Spleen (tissue), 11 donors: ENCODE measurements around the gene FRYL. TPM values are rescaled to one million over a fixed set of nuclear protein-coding genes. Genes with fewer than 3 reads are reported as not detected.

Experiments
- DNase-seq: peaks from one replicate; pipeline ENCODE4 v3.0.0-alpha.2; 2020
- H3K27ac ChIP-seq, 8 donors: fragments of 200-600 bp; sonication (generic) in 7 of 8; 1 replicate in 4 of 8; 2 replicates in 4 of 8; pipeline versions ENCODE4 v1.5.0 to v1.8.0; 2016 to 2021; ENCODE audit warnings: inconsistent platforms in 4 of 8, mild to moderate bottlenecking in 4 of 8, moderate library complexity in 1 of 8
- H3K27me3 ChIP-seq, 7 donors: fragments of 200-600 bp; sonication (generic) in 6 of 7; replicated peaks in 1 of 7; 1 replicate in 4 of 7; 2 replicates in 3 of 7; pipeline versions ENCODE4 v1.5.0 to v1.8.0; 2016 to 2021; ENCODE audit warnings: inconsistent platforms in 3 of 7, mild to moderate bottlenecking in 1 of 7
- H3K36me3 ChIP-seq, 6 donors: fragments of 200-600 bp; sonication (generic) in 5 of 6; 1 replicate in 4 of 6; 2 replicates in 2 of 6; pipeline versions ENCODE4 v1.5.0 to v1.8.0; 2016 to 2021; ENCODE audit warnings: inconsistent platforms in 2 of 6
- H3K4me1 ChIP-seq, 6 donors: fragments of 200-600 bp; sonication (generic) in 5 of 6; 1 replicate in 3 of 6; 2 replicates in 3 of 6; pipeline versions ENCODE4 v1.5.0 to v1.8.0; 2016 to 2021; ENCODE audit warnings: inconsistent platforms in 3 of 6
- H3K4me3 ChIP-seq, 8 donors: fragments of 200-600 bp; sonication (generic) in 7 of 8; 1 replicate in 4 of 8; 2 replicates in 4 of 8; pipeline versions ENCODE4 v1.5.0 to v1.8.0; 2016 to 2021; ENCODE audit warnings: inconsistent platforms in 4 of 8, mild to moderate bottlenecking in 4 of 8, moderate library complexity in 2 of 8
- H3K9me3 ChIP-seq, 8 donors: fragments of 200-600 bp; sonication (generic) in 7 of 8; 1 replicate in 4 of 8; 2 replicates in 4 of 8; pipeline versions ENCODE4 v1.5.0 to v1.8.0; 2016 to 2021; ENCODE audit warnings: inconsistent platforms in 4 of 8
- POLR2A ChIP-seq, 3 donors: fragments of 450-650 bp; IDR thresholded peaks; one replicate each; pipeline ENCODE4 v1.5.1; 2017; ENCODE audit warnings: antibody characterized with exemption in 3 of 3, mild to moderate bottlenecking in 1 of 3
- POLR2AphosphoS5 ChIP-seq, 3 donors: sonication (generic); formaldehyde crosslinking; IDR thresholded peaks; one replicate each; pipeline ENCODE4 v1.5.1; 2017; ENCODE audit warnings: antibody characterized with exemption in 3 of 3
- WGBS, 5 donors: extraction: QIAGEN DNeasy Blood & Tissue Kit in 3 of 5; methylation state at CpG; one replicate each; pipeline versions ENCODE4 v1.1.5 to v1.1.7; 2013 to 2018; 5-methylcytosine and 5-hydroxymethylcytosine counted together
- intact Hi-C: fragments of 100-400 bp; cut with DNase I; formaldehyde crosslinking; loops from one replicate; pipeline ENCODE4 v1.15.0; 2023; ENCODE audit warnings: low total_unique reads
- polyA plus RNA-seq, 3 donors: library from polyadenylated mRNA; stranded (reverse); fragments of 200-250 nt; gene quantifications; one replicate each; pipeline ENCODE4 v1.2.1, GENCODE V29; 2013
- small RNA-seq, 4 donors: library from RNA; depleted of rRNA; stranded (forward); fragments of <200 nt; gene quantifications; one replicate each; pipeline ENCODE3, GENCODE V24; 2016
- total RNA-seq, 7 donors: library from RNA; depleted of rRNA in 3 of 7; stranded (reverse); fragments of >200 nt in 3 of 7; fragmentation: NEBNext Ultra II Directional in 4 of 7; extraction: Animal tissue kit (Norgen Biotek cat#: 25700) in 4 of 7; gene quantifications; one replicate each; pipeline versions ENCODE4 v1.1.0 to v1.2.1, GENCODE V29; 2016 to 2021
- TF ChIP-seq, protein P1 (sequence below), 11 experiments: fragments of 200-600 bp in 7 of 11; fragments of 450-650 bp in 4 of 11; sonication (generic) in 4 of 11; IDR thresholded peaks in 8 of 11; conservative IDR thresholded peaks in 3 of 11; 1 replicate in 7 of 11; 2 replicates in 4 of 11; pipeline versions ENCODE4 v1.4.0 to v1.8.0; 2016 to 2021; ENCODE audit warnings: antibody characterized with exemption in 11 of 11, inconsistent platforms in 4 of 11, mild to moderate bottlenecking in 1 of 11
- donor health status: healthy with polysubstance abuse.
- donor health status: DM: no; HTN: no; CAD: no; lungs with moderate emphysema.
- donor health status: DM: no; HTN: no; CAD: no.
- donor health status: Bipolar disorder and iron deficiency.
- donor health status: healthy.
- donor health status: DM: no; HTN: no; CAD: no.
- donor health status: DM: yes; HTN: yes; CAD: no.

The FRYL gene
- total and polyA plus RNA-seq, 10 donors, result 14.2 to 118 (median 94.9) TPM

DNA sequence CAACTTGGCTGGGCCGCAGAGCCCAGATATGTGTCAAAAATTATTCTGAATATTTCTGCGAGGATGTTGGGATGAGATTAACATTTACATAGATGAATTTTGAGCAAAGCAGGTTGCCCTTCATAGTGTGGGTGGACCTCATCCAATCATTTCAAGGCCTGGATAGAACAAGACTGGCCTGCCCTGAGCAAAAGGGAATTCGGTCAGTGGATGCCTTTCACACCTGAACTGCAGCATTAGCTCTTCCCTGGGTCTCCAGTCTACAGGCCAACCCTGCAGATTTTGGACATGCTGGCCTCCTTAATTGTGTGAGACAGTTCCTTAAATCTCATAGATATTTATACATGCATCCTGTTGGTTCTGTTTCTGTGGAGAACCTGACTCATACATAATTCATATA lies 329.3 kb downstream of the FRYL start:
- no peak for DNase-seq
- H3K27me3 ChIP-seq, result peaks cover 0 to 3% (median 0%) of the 10 kb centered on the region in 7 donors
- no peaks in the 10 kb centered on the region for H3K4me1 ChIP-seq
- no peak overlapping the region for H3K27ac ChIP-seq
- TF ChIP-seq, protein P1, sequence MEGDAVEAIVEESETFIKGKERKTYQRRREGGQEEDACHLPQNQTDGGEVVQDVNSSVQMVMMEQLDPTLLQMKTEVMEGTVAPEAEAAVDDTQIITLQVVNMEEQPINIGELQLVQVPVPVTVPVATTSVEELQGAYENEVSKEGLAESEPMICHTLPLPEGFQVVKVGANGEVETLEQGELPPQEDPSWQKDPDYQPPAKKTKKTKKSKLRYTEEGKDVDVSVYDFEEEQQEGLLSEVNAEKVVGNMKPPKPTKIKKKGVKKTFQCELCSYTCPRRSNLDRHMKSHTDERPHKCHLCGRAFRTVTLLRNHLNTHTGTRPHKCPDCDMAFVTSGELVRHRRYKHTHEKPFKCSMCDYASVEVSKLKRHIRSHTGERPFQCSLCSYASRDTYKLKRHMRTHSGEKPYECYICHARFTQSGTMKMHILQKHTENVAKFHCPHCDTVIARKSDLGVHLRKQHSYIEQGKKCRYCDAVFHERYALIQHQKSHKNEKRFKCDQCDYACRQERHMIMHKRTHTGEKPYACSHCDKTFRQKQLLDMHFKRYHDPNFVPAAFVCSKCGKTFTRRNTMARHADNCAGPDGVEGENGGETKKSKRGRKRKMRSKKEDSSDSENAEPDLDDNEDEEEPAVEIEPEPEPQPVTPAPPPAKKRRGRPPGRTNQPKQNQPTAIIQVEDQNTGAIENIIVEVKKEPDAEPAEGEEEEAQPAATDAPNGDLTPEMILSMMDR (IDR thresholded peaks at IDR 0.05 in 8 of 11, conservative IDR thresholded peaks at IDR 0.05 in 3 of 11), result no peak
- TF ChIP-seq POLR2AphosphoS5 (IDR thresholded peaks at IDR 0.05), result no peak
- TF ChIP-seq POLR2A (IDR thresholded peaks at IDR 0.05), result no peak
- WGBS, 5 donors, result 95 to 99% (median 97%) methylated on average over 3 of the region's 3 CpGs
- H3K4me3 ChIP-seq, result no peak overlapping the region
- H3K9me3 ChIP-seq, result no peaks in the 10 kb centered on the region
- H3K36me3 ChIP-seq, result no peaks in the 10 kb centered on the region
- intact Hi-C loops, result no loop called here

DNA sequence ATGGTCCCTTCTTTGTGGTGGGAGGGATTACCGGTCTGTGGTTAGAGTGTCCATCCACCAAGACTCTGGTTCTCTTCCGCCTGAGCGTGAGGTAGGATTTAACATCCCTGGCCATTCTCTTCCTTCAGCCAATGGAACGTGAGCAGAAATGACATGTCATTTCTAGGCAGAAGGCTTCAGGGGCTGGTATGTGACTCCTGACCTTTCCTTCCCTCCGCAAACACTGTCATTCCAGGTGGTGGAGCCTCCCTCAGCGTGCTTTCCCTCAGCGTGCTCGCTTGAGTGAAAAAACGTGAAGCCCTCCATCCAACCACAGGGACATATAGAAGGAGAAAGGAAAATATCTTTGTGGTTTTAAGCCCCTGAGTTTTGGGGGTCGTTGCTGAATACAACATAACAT lies 330.9 kb downstream of the FRYL start:
- Histone ChIP-seq H3K27me3 (peaks cover 0 to 4% (median 0%) of the 10 kb centered on the region in 7 donors), H3K36me3 (no peaks in the 10 kb centered on the region), H3K4me1 (no peaks in the 10 kb centered on the region), H3K4me3 (no peak overlapping the region), H3K27ac (no peak overlapping the region), H3K9me3 (no peaks in the 10 kb centered on the region)
- 87 to 93% (median 91%) methylated on average over 10 of the region's 10 CpGs for WGBS, 5 donors
- TF ChIP-seq POLR2A (IDR thresholded peaks at IDR 0.05) (no peak), POLR2AphosphoS5 (IDR thresholded peaks at IDR 0.05) (no peak)
- TF ChIP-seq, protein P1 (IDR thresholded peaks at IDR 0.05 in 8 of 11, conservative IDR thresholded peaks at IDR 0.05 in 3 of 11), result no peak
- intact Hi-C loops, result loop anchor here (10.0 kb wide), 1 partner anchor 516 kb away; no protein-coding TSS in a partner anchor
- no peak for DNase-seq

Small RNAs within 50 kb of the gene (small RNA-seq; reads per million reads assigned to genes)
- 0 reads per million in 4 donors for gene RNU5E-3P

Other genes starting within 250 kb of the FRYL start
- gene OCIAD1, start 50.8 kb upstream of the FRYL start, total RNA-seq, result 100 to 1,000 TPM in 3 of 7 donors, 10 to 100 TPM in 4; 86.7 to 114 (median 99.2) TPM
- 100 to 1,000 TPM in 1 of 3 donors, 10 to 100 TPM in 2; 94.8 to 104 (median 98.1) TPM for gene OCIAD1, start 50.8 kb upstream of the FRYL start, polyA plus RNA-seq
- gene OCIAD2, start 126.5 kb upstream of the FRYL start, total RNA-seq, result 10 to 100 TPM; 13.5 to 22.4 (median 17.6) TPM
- 10 to 100 TPM; 33.4 to 58.4 (median 37.6) TPM for gene OCIAD2, start 126.5 kb upstream of the FRYL start, polyA plus RNA-seq
- gene CWH43, start 206.0 kb upstream of the FRYL start, total RNA-seq, result not detected
- gene CWH43, start 206.0 kb upstream of the FRYL start, polyA plus RNA-seq, result not detected